ENCODE results near the gene FRY.
"Not testable (repeated sequence)": the region's sequence is repeated elsewhere in the genome, so short reads cannot be mapped to it uniquely, and the experiment has no call there.

FRY gene

GRCh38 chr13:32044446-32044845, 12.9 kb downstream of the FRY start:
- no peak for DNase-seq

- no peak for DNase-seq
These were observed 14.0 kb downstream of the FRY start for GRCh38 chr13:32045537-32045936.

GRCh38 chr13:32045982-32046785, 14.6 kb downstream of the FRY start:
- peak in 1 of 2 donors; percentile 19 for DNase-seq

- no peak for DNase-seq
These were observed 15.5 kb downstream of the FRY start for GRCh38 chr13:32047088-32047487.

- no peak for DNase-seq
These were observed 16.2 kb downstream of the FRY start for GRCh38 chr13:32047793-32048192.

GRCh38 chr13:32048816-32049215, 17.2 kb downstream of the FRY start:
- DNase-seq = no peak

DNA sequence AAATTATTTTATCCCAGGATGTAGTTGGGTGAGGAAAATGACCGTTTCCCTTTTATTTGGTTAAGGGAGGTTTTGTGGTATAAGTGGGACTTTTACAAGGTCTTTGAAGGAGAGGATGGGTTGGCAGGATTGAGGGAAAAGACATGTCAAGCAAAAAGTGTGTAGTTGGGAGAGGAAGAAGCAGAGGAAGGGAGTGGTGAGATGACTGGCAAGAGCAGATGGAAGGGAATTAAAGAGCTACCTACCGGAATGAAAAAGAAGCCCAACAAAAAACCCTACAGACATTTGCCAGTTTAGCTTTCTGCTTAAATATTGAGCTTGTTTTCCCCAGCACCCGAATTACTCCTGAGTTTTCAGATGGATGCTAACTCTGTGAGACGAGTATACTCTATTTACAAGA, 19.6 kb downstream of the FRY start:
- no peak for DNase-seq

DNA sequence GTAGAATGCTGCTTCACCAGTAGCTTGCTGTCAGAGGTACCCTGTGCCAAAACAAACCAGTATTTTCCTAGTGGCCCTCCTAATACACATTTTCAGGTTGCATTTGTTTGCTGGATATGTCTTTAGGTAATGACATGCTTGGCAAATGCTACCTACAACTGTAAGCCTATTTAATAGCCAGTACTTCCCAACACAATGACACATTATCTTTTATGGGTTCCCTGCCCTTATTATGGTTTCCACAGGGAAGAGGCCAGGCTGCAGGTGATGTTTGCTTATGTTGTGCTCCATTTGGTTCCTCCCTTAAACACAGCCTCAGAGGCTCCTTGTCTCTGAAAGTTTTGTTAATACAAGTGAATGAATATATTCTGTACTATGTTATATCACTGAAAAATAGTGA, 24.7 kb downstream of the FRY start:
- no peak for DNase-seq

DNA sequence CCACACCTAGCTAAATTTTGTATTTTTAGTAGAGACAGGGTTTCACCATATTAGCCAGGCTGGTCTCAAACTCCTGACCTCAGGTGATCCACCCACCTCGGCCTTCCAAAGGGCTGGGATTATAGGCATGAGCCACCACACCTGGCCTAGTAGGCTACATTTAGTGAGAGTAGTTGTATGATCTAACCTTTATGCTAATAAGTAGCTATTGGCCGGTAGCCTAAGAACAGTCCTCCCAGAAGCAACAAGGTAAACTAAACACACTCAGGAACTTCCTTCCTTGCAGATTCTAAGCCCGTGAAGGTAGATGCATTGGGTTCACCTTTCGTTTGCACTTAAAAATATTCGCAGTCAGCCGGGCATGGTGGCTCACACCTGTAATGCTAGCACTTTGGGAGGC, 25.8 kb downstream of the FRY start:
- not testable (repeated sequence) for DNase-seq

DNA sequence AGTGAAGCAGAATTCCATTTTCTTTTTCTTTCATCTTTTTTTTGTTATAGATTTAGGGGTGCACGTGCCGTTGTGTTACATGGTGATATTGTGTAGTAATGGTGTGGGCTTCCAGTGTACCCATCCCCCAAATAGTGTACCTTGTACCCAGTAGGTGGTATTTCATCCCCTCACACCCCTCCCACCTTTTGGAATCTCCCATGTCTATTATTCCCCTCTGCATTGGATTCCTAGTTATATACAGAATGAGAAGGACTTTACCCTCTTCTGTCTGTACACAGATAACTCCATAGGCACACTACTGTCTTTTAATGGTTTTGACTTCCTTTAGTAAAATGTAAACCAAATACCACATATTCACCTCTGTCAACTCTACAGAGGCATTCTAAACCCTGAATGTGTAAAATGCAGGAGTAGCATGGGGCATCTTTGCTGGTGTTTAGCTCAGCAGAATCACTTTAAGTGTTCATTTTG, 28.0 kb downstream of the FRY start:
- no peak for DNase-seq

DNA sequence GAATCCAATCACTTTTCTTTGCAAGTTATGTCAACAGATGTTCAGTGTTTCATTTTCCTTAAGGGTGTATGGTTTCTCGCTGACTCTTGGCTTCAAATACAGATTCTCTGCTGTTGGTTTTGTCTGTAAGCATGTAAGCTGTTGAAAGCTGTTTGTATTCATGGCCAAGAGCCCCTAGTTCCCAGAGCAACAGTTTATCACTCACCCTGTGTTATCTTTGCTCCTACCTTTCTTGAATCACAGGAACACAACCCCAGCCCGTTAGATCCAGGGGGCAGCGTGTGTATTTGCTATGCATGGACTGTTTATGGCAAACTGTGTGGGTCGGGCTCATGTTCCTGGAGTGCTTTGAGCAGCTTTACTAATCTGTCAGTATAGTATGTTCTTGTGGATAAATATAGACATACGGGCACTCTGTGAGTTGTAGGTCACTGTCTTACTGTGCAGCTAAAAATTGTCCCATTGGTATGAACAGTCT, 28.9 kb downstream of the FRY start:
- DNase-seq = no peak

- DNase-seq = no peak
These were observed 32.2 kb downstream of the FRY start for GRCh38 chr13:32063619-32064233.

GRCh38 chr13:32067149-32067961, 35.8 kb downstream of the FRY start:
- DNase-seq = no peak

- no peak for DNase-seq
These were observed 36.7 kb downstream of the FRY start for GRCh38 chr13:32068255-32068654.

- no peak for DNase-seq
These were observed 41.7 kb downstream of the FRY start for GRCh38 chr13:32073180-32073864.

DNA sequence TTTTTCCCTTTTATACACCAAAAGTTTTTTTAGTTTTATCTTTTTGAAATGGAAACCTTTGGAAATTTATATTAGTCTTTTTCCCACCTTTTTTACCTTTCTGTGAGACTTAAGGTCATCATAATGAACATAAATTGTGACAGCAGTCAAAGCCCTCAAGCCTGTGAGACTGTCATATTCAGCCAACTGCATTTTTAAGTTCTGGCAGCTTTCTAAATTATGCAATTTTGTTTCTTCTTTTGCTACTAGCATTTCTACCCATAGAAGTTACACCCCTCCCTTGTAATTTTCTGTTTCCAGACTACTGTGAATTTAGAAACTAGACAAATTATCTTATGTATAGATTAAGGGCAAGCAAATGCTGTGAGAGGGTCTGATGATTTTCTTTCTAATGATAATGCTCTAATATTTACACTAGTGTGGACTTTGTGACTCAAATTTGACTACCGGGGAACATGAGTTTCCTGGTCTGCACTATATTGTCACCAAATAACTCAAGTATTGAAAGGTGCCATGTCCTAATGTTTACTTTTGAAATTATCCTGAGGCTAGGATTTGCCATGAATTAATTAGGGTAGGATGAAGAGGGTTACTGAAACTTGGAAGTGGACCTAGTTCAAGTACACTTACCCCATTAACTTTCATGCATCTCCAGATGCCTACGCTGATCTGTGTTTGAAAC, 43.7 kb downstream of the FRY start:
- DNase-seq = no peak

DNA sequence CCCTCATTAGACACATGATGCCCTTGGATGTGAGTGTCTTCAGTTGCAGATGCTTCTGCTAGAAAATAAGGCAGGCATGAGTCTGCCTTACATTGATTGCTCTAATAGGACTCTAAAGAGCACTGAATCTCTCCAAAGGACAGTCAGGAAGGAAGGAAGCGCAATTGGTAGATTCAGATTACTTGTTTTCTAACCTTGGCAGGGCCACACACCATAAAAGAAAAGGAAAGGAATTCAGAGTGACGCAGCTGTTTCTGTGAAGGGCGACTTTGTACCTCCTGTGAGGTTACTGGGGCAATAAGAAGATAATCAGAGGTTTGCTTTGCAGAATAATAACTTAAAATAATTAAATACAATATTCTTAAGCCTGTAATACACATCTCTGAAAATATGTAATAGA, 48.0 kb downstream of the FRY start:
- DNase-seq = no peak

- DNase-seq = no peak
These were observed 48.8 kb downstream of the FRY start for GRCh38 chr13:32080328-32080744.

- DNase-seq = no peak
These were observed 50.0 kb downstream of the FRY start for GRCh38 chr13:32081591-32081990.

DNA sequence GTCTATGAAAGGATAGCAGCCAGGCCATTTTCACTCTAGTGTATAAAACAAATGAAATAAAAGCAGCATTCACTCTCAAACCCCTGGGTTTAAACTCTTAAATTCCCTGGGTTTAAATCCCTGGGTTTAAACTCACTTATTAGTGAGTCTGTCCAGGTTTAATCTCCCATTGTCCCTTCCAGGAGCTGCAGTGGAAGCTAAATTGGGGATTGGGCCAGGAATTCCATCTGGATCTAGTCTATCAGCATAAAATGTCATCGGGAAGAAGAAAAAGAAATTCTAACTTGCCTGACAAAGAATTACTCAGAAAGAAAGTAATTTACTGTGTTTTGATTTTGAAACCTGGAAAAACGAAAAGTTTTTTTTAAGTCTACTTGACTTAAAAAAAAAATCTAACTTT, 54.8 kb downstream of the FRY start:
- DNase-seq = no peak

DNA sequence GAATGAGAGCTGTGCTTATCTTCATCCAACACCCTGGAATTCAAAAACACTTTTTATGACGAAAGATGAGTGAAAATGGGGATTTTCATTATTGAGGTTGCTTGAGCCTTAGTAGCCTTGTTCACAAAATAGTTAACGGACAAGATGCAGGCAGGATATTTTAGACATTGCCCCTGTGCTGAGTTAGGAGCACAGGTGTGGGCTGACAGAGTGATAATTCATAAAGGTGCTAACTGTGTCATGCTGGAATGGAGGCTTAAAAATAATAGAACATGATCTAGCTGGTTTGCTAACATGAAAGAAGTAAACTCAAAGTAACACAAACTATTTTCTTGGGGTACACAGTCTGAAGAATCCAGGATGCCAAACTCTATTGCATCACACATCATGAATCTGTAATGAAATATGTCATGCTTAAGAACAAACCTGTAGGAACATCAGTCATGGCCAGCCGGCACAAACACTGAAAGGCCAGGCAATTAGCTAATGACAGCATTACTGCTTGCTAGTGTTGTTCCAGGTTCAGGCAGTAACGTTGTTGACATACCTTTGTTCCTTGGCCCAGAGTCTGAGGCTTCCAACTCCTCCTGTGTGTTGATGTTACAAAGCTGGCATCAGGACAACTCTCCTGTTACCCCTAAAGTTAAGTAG, 55.3 kb downstream of the FRY start:
- DNase-seq = no peak
